ENCODE results near the gene NAA16. TPM values are rescaled to one million over a fixed set of nuclear protein-coding genes. Genes with fewer than 3 reads are reported as not detected.

Gene NAA16
- total RNA-seq = 43.0 and 51.9 TPM in 2 replicates
- long read RNA-seq, partial matches to known transcripts = 41 of 81 reads
- long read RNA-seq, other reads (novel, unspliced or antisense) = 38 of 81 reads

GRCh38 chr13:41310963-41311405 is at the start of gene NAA16:
TSS of gene NAA16 (plus strand) at chr13:41311267. CDS start at chr13:41311529, 262 bp downstream.
- peak within 1 kb of the TSS; percentile 98 for H3K27ac Mint-ChIP-seq (ENCODE audit: unreplicated experiment)

GRCh38 chr13:41263261-41263971 is 47.7 kb upstream of the NAA16 start, which contains the start of gene MTRF1:
TSS of gene MTRF1 (minus strand) at chr13:41263576. CDS start at chr13:41260907, 2,669 bp downstream.
- TF ChIP-seq CTCF (conservative IDR thresholded peaks at IDR 0.05) = no peak
- peaks cover 14% of the 10 kb centered on the region for H3K4me1 Mint-ChIP-seq
- H3K27ac Mint-ChIP-seq (ENCODE audit: unreplicated experiment) = peak within 1 kb of the TSS; percentile 86
- peaks cover 5% of the 10 kb centered on the region for H3K9me3 Mint-ChIP-seq
- DNase-seq (ENCODE audit: low read depth, low spot score) = peak; percentile 56
- peaks cover 22% of the 10 kb centered on the region for H3K36me3 Mint-ChIP-seq (ENCODE audit: low read depth)
- no peaks in the 10 kb centered on the region for H3K27me3 Mint-ChIP-seq (ENCODE audit: low read depth)
- H3K4me3 Mint-ChIP-seq = peak within 1 kb of the TSS; percentile 96

More at GRCh38 chr13:41310963-41311405, at the start of gene NAA16:
- no peaks in the 10 kb centered on the region for H3K36me3 Mint-ChIP-seq (ENCODE audit: low read depth)
- no peaks in the 10 kb centered on the region for H3K9me3 Mint-ChIP-seq
- H3K4me3 Mint-ChIP-seq = peak within 1 kb of the TSS; percentile 98
- no peaks in the 10 kb centered on the region for H3K27me3 Mint-ChIP-seq (ENCODE audit: low read depth)
- peak; percentile 95 for DNase-seq (ENCODE audit: low read depth, low spot score)
- peaks cover 31% of the 10 kb centered on the region for H3K4me1 Mint-ChIP-seq
- no peak for TF ChIP-seq CTCF (conservative IDR thresholded peaks at IDR 0.05)

DNA sequence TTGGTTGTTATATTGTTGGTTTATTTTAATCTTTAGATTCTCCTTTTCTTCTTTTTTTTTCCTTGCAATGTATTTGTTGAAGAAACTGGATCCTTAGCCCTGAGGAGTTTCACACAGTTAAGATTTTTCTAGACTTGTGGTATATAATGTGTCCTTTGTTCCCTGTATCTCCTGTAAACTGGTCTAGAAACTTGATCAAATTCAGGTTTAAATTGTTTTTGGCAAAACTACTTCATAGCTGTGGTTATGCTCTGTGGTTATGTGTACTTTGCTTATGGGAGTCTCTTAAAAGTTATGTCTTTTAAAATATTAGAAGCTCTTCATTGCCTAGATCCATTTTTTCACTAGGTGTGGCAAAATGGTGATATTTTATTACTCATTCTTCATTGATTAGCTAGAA is 44.0 kb upstream of the NAA16 start:
- TF ChIP-seq CTCF (conservative IDR thresholded peaks at IDR 0.05) = no peak
- Mint-ChIP-seq H3K36me3 (ENCODE audit: low read depth) (peaks cover 17% of the 10 kb centered on the region), H3K27me3 (ENCODE audit: low read depth) (no peaks in the 10 kb centered on the region), H3K4me1 (peaks cover 9% of the 10 kb centered on the region), H3K27ac (ENCODE audit: unreplicated experiment) (no peak overlapping the region), H3K9me3 (peaks cover 6% of the 10 kb centered on the region), H3K4me3 (peak overlapping the region; percentile 41)
- DNase-seq (ENCODE audit: low read depth, low spot score) = no peak

DNA sequence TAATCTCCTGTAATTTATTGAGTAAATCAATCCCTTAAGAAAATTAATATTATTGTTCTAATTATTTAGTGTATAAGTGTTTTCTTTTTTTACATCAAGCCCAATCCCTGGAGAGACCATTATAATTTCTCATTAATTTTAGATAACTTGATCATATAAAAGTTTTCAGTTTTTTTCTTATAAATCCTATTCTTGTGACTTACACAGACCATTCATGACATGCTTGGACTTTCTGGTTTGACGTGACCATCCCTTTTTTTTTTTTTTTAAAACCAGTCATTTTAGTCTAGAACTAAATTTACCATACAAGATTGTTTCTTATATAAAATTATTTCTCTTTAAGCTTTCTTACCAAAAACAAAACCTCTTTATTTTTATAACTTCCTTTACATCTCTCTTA is 42.3 kb upstream of the NAA16 start:
- Mint-ChIP-seq H3K36me3 (ENCODE audit: low read depth) (peaks cover 11% of the 10 kb centered on the region), H3K27me3 (ENCODE audit: low read depth) (no peaks in the 10 kb centered on the region), H3K27ac (ENCODE audit: unreplicated experiment) (no peak overlapping the region), H3K4me1 (no peaks in the 10 kb centered on the region), H3K4me3 (no peak overlapping the region), H3K9me3 (peaks cover 6% of the 10 kb centered on the region)
- TF ChIP-seq CTCF (conservative IDR thresholded peaks at IDR 0.05) = no peak
- peak; percentile 8 for DNase-seq (ENCODE audit: low read depth, low spot score)

DNA sequence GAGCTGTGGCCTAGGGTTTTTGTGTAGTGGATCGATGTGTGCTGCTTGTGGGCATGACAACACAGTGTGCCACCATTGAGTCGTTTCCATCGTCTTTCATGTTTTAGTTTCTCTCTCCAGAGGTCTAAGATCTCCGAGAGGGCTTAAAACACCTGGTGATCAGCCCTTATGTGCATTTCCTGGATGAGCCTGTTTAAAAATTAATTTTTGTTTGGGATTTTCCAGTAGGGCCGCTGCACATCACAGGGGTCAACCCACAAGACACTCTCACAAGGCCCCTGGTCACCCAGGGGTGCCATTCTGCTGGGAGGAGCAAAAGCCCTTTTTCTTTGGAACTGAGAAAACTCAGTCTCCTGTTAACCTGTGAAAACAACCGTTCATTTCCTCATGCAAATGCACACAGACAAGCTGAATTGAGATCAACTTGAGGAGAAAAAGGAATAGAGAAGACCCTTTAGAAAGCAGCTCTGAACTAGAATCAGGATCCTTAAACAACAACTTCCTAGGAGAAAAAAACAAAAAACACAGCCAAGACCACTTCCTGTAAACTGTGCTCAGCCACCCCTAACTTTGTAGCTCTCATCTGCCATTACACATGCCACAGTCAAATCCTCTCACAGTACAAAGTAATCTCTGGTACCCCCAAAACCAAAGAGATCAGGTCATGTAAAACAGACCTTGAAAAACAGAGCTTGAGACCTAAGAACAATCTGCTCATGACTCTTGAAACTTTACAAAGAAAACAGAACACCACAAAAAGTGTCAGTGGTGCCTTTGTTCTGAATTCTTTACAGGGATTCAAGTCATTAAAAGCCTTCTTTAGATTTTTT is 39.4 kb upstream of the NAA16 start:
- Mint-ChIP-seq H3K9me3 (peaks cover 6% of the 10 kb centered on the region), H3K27ac (ENCODE audit: unreplicated experiment) (no peak overlapping the region), H3K36me3 (ENCODE audit: low read depth) (peaks cover 9% of the 10 kb centered on the region), H3K4me1 (no peaks in the 10 kb centered on the region), H3K27me3 (ENCODE audit: low read depth) (peaks cover under 1% of the 10 kb centered on the region), H3K4me3 (no peak overlapping the region)
- TF ChIP-seq CTCF (conservative IDR thresholded peaks at IDR 0.05) = no peak
- no peak for DNase-seq (ENCODE audit: low read depth, low spot score)
